ENCODE measurements around the gene NKX6-1. TPM values are rescaled to one million over a fixed set of nuclear protein-coding genes. Genes with fewer than 3 reads are reported as not detected.
A peak's percentile ranks its signal among the peaks of the same experiment; 100 is the strongest.

NKX6-1 gene
- total RNA-seq, 6 donors from 2014 or later = 0.11 to 0.69 (median 0.17) TPM; not detected in 3

DNA sequence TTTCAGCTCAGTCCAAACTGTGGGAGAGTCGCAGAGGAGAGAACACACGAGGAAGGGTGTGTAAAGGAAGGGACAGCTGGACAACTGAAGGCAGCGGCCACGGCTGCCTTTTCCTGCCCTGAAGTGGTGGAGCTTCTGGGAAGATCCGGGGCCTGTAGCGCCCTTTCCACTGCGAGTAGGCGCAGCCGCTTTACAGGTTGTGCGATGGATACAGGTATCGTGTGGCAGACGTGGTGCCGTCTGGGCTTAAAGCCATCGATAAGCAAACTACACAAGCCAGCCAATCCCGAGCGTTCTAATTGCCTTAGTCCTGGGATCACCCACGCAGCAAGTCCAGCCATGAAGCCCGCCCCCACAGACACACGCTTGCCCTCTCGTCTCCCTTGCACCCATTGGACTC, 15.4 kb downstream of the NKX6-1 start:
- Histone ChIP-seq H3K4me1 (peaks cover 5 to 21% (median 20%) of the 10 kb centered on the region in 4 donors), H3K9me3 (no peaks in the 10 kb centered on the region), H3K27me3 (peaks cover 0 to 36% (median 25%) of the 10 kb centered on the region in 4 donors), H3K4me3 (no peak overlapping the region), H3K27ac (no peak overlapping the region), H3K36me3 (no peaks in the 10 kb centered on the region)
- WGBS, 2 donors = 9 to 15% methylated on average over 7 to 20 of the region's 20 CpGs
- ATAC-seq (ENCODE audit: low FRiP score in 2 of 2) (peak in 1 of 2 donors; percentile 4), DNase-seq (peak in 1 of 2 donors; percentile 27)
- no peak for TF ChIP-seq POLR2AphosphoS5 (IDR thresholded peaks at IDR 0.05)
- TF ChIP-seq EP300 (IDR thresholded peaks at IDR 0.05) = no peak
- no peak for TF ChIP-seq POLR2A (IDR thresholded peaks at IDR 0.05)
- TF ChIP-seq CTCF (IDR thresholded peaks at IDR 0.05) = no peak

GRCh38 chr4:84482564-84483563, 16.2 kb downstream of the NKX6-1 start:
- TF ChIP-seq POLR2A (IDR thresholded peaks at IDR 0.05) = no peak
- TF ChIP-seq EP300 (IDR thresholded peaks at IDR 0.05) = no peak
- TF ChIP-seq CTCF (IDR thresholded peaks at IDR 0.05) = peak in 2 of 6 experiments; percentile 31 to 34
- TF ChIP-seq POLR2AphosphoS5 (IDR thresholded peaks at IDR 0.05) = no peak
- Histone ChIP-seq H3K36me3 (no peaks in the 10 kb centered on the region), H3K27ac (no peak overlapping the region), H3K27me3 (peaks cover 0 to 36% (median 25%) of the 10 kb centered on the region in 4 donors), H3K4me1 (peaks cover 5 to 21% (median 20%) of the 10 kb centered on the region in 4 donors), H3K9me3 (no peaks in the 10 kb centered on the region), H3K4me3 (peak overlapping the region in 2 of 4 donors; percentile 20 to 27)
- ATAC-seq (ENCODE audit: low FRiP score in 2 of 2) (peak; percentile 45 to 71), DNase-seq (peak in 1 of 2 donors; percentile 88)
- 8 to 15% methylated on average over 27 to 66 of the region's 69 CpGs for WGBS, 2 donors

DNA sequence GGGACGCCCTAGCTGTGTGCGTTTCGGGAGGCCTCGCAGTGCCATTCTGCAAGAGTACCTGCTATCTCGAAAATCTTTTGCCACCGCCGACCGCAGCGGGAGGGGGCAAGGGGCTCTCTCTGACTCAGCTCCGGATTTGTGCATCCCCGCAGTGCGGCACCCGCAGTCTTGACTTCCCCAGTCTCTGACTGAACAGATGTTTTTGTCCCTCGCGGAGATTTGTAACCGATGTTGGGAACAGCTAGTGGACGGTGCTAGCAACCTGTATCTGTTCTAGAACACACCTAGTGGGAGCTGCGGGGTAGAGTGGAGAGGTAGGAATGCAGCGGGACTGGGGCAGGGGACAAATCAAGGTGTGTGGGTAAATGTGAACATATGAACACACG, 17.2 kb downstream of the NKX6-1 start:
- ATAC-seq (ENCODE audit: low FRiP score in 2 of 2) = no peak

GRCh38 chr4:84481077-84481859, 17.8 kb downstream of the NKX6-1 start:
- TF ChIP-seq POLR2AphosphoS5 (IDR thresholded peaks at IDR 0.05) (no peak), EP300 (IDR thresholded peaks at IDR 0.05) (no peak), POLR2A (IDR thresholded peaks at IDR 0.05) (no peak), CTCF (IDR thresholded peaks at IDR 0.05) (no peak)
- Histone ChIP-seq H3K27me3 (peaks cover 0 to 36% (median 25%) of the 10 kb centered on the region in 4 donors), H3K4me3 (no peak overlapping the region)

More for the DNA sequence above, 17.2 kb downstream of the NKX6-1 start:
- peaks cover 5 to 21% (median 20%) of the 10 kb centered on the region in 4 donors for H3K4me1 ChIP-seq
- no peak overlapping the region for H3K27ac ChIP-seq
- no peak for DNase-seq
- no peak overlapping the region for H3K4me3 ChIP-seq
- H3K36me3 ChIP-seq = no peaks in the 10 kb centered on the region
- TF ChIP-seq POLR2AphosphoS5 (IDR thresholded peaks at IDR 0.05) (no peak), CTCF (IDR thresholded peaks at IDR 0.05) (no peak), EP300 (IDR thresholded peaks at IDR 0.05) (no peak), POLR2A (IDR thresholded peaks at IDR 0.05) (no peak)
- WGBS, 2 donors = 6 to 7% methylated on average over 11 to 20 of the region's 20 CpGs
- no peaks in the 10 kb centered on the region for H3K9me3 ChIP-seq
- peaks cover 0 to 36% (median 25%) of the 10 kb centered on the region in 4 donors for H3K27me3 ChIP-seq

More at GRCh38 chr4:84481077-84481859, 17.8 kb downstream of the NKX6-1 start:
- Histone ChIP-seq H3K4me1 (peaks cover 5 to 21% (median 20%) of the 10 kb centered on the region in 4 donors), H3K9me3 (no peaks in the 10 kb centered on the region), H3K36me3 (no peaks in the 10 kb centered on the region), H3K27ac (no peak overlapping the region)
- no peak for ATAC-seq (ENCODE audit: low FRiP score in 2 of 2)
- 17% methylated on average over 45 of the region's 45 CpGs for WGBS, 2 donors
- peak in 1 of 2 donors; percentile 68 for DNase-seq
